Heart right ventricle (tissue), 16 donors: Measurements from ENCODE around the gene KHDC1L. TPM values are rescaled to one million over a fixed set of nuclear protein-coding genes. Genes with fewer than 3 reads are reported as not detected.
"Not testable (repeated sequence)": the region's sequence is repeated elsewhere in the genome, so short reads cannot be mapped to it uniquely, and the experiment has no call there.

ENCODE experiments used
- ATAC-seq, 8 donors: fragments of 200-7000 bp; cut with Tn5 transposase; one replicate each; pipeline ENCODE4 v1.9.1; 2020; ENCODE audit warnings: mild to moderate bottlenecking in 8 of 8, moderate library complexity in 8 of 8, moderate number of reproducible peaks in 1 of 8
- DNase-seq, 2 donors: peaks; one replicate each; pipeline ENCODE4 v3.0.0-alpha.2; 2020
- H3K27ac ChIP-seq, 10 donors: fragments of 200-600 bp; sonication (generic) in 2 of 10; one replicate each; pipeline versions ENCODE4 v1.5.0 to v1.8.0; 2020 to 2022; ENCODE audit warnings: mild to moderate bottlenecking in 3 of 10
- H3K27me3 ChIP-seq, 7 donors: fragments of 200-600 bp; one replicate each; pipeline ENCODE4 v1.8.0; 2021 to 2022; ENCODE audit warnings: mild to moderate bottlenecking in 2 of 7
- H3K36me3 ChIP-seq, 9 donors: fragments of 200-600 bp; sonication (generic) in 1 of 9; one replicate each; pipeline versions ENCODE4 v1.5.0 to v1.8.0; 2020 to 2022; ENCODE audit warnings: mild to moderate bottlenecking in 2 of 9
- H3K4me1 ChIP-seq, 9 donors: fragments of 200-600 bp; sonication (generic) in 1 of 9; one replicate each; pipeline versions ENCODE4 v1.5.0 to v1.8.0; 2020 to 2022; ENCODE audit warnings: mild to moderate bottlenecking in 4 of 9
- H3K4me3 ChIP-seq, 10 donors: fragments of 200-600 bp; sonication (generic) in 2 of 10; one replicate each; pipeline versions ENCODE4 v1.5.0 to v1.8.0; 2020 to 2022; ENCODE audit warnings: mild to moderate bottlenecking in 7 of 10, moderate library complexity in 2 of 10
- H3K9me3 ChIP-seq, 11 donors: fragments of 200-600 bp in 10 of 11; sonication (generic) in 2 of 11; one replicate each; pipeline versions ENCODE4 v1.5.0 to v1.8.0; 2013 to 2022; ENCODE audit warnings: mild to moderate bottlenecking in 2 of 11, control low read depth in 1 of 11, moderate library complexity in 1 of 11
- CTCF ChIP-seq, 9 donors: fragments of 200-600 bp; sonication (generic) in 2 of 9; IDR thresholded peaks; one replicate each; pipeline versions ENCODE4 v1.5.0 to v1.8.0; 2021 to 2022; ENCODE audit warnings: antibody characterized with exemption in 9 of 9, mild to moderate bottlenecking in 5 of 9, moderate library complexity in 1 of 9
- WGBS, 2 donors: extraction: QIAGEN DNeasy Blood & Tissue Kit; methylation state at CpG; one replicate each; pipeline ENCODE4 v1.1.7; 2013; ENCODE audit warnings: inconsistent platforms in 1 of 2; 5-methylcytosine and 5-hydroxymethylcytosine counted together
- intact Hi-C, 10 donors: fragments of 100-400 bp; cut with DNase I; formaldehyde crosslinking; loops; one replicate each; pipeline versions ENCODE4 v1.11.1 to v1.14.2; 2022
- polyA plus RNA-seq, 2 donors: library from polyadenylated mRNA; stranded (reverse); fragments of 200-250 nt; gene quantifications; one replicate each; pipeline ENCODE4 v1.2.3, GENCODE V29; 2013
- total RNA-seq, 10 donors: library from RNA; stranded (reverse); fragmentation: NEBNext Ultra II Directional in 3 of 10; extraction: Animal tissue kit (Norgen Biotek cat#: 25700) in 3 of 10; gene quantifications; one replicate each; pipeline versions ENCODE4 v1.2.1 to v1.2.4, GENCODE V29; 2021 to 2023
- donor health status: Arrhythmogenic right ventricular cardiomyopathy.
- donor health status: ischemic (EF 13 %, LVEDD 7.1; RV severe dilation, severe dysfunction).
- donor health status: healthy with polysubstance abuse.
- donor health status: DM: no; HTN: yes; CAD: no.
- donor health status: DM: no; HTN: no; CAD: no.
- donor health status: ischemic (EF 25% LVEDD 6.9; RV normal size, moderate dysfunction).
- donor health status: ischemic (EF 25% LVEDD 5.7; RV mildly dilated, moderate dysfunction).
- donor health status: healthy.
- donor health status: DM: yes; HTN: yes; CAD: no.
- donor health status: Ischemic cardiomyopathy.
- donor health status: ischemic (EF 35%, LVEDD 5.7; RV mildly dilated, moderate dysfunction).
- donor health status: nonischemic (EF 11% LVEDD 7.7; RV severe dilation, severe dysfunction).
- donor health status: DM: yes; HTN: yes; CAD: no.
- donor health status: PGD.
- donor health status: ischemic (EF 29% LVEDD 5.4; RV normal size, mild dysfunction).
- donor health status: nonischemic (EF 23%, LVEDD 6.1; RV moderate dilation, normal function).

KHDC1L gene
- total and polyA plus RNA-seq, 12 donors, result not detected

GRCh38 chr6:73262671-73263569, 37.6 kb upstream of the KHDC1L start, which contains the start of gene KHDC1:
Gene KHDC1 (minus strand): TSS chr6:73263196. CDS start chr6:73242517, 20,679 bp downstream.
- Histone ChIP-seq H3K4me3 (peak within 1 kb of the TSS; percentile 36 to 72 (median 66)), H3K4me1 (peaks cover 0 to 20% (median 8%) of the 10 kb centered on the region in 9 donors), H3K9me3 (no peaks in the 10 kb centered on the region), H3K36me3 (no peaks in the 10 kb centered on the region), H3K27me3 (no peaks in the 10 kb centered on the region), H3K27ac (peak within 1 kb of the TSS in 7 of 10 donors; percentile 39 to 79 (median 58))
- TF ChIP-seq CTCF (IDR thresholded peaks at IDR 0.05), result peak in 3 of 9 donors; percentile 10 to 17 (median 13)
- WGBS, 2 donors, result 2% methylated on average over 53 to 63 of the region's 63 CpGs
- intact Hi-C loops, result no loop called here
- ATAC-seq (peak; percentile 83 to 96 (median 88)), DNase-seq (peak; percentile 13 to 60)

GRCh38 chr6:73258721-73259120, 33.4 kb upstream of the KHDC1L start:
- H3K4me1 ChIP-seq, result peaks cover 0 to 17% (median 6%) of the 10 kb centered on the region in 9 donors
- no peak for TF ChIP-seq CTCF (IDR thresholded peaks at IDR 0.05)
- DNase-seq (no peak), ATAC-seq (no peak)
- H3K4me3 ChIP-seq, result no peak overlapping the region
- H3K27ac ChIP-seq, result no peak overlapping the region
- H3K9me3 ChIP-seq, result no peaks in the 10 kb centered on the region
- H3K36me3 ChIP-seq, result no peaks in the 10 kb centered on the region
- H3K27me3 ChIP-seq, result no peaks in the 10 kb centered on the region
- intact Hi-C loops, result no loop called here
- WGBS, 2 donors, result 79 to 81% methylated on average over 1 of the region's 1 CpG

- intact Hi-C loops, DNase-seq, H3K27me3 ChIP-seq, H3K9me3 ChIP-seq, H3K27ac ChIP-seq, H3K4me3 ChIP-seq, H3K4me1 ChIP-seq, ATAC-seq, H3K36me3 ChIP-seq: not testable (repeated sequence)
- 96 to 100% methylated on average over 5 of the region's 5 CpGs for WGBS, 2 donors
Measured at GRCh38 chr6:73254323-73254722, 29.0 kb upstream of the KHDC1L start.

- H3K36me3 ChIP-seq, result no peaks in the 10 kb centered on the region
- H3K4me1 ChIP-seq, result no peaks in the 10 kb centered on the region
- ATAC-seq (no peak), DNase-seq (no peak)
- H3K27ac ChIP-seq, result no peak overlapping the region
- H3K4me3 ChIP-seq, result no peak overlapping the region
- H3K9me3 ChIP-seq, result no peaks in the 10 kb centered on the region
- intact Hi-C loops, result no loop called here
- WGBS, 2 donors, result 90 to 92% methylated on average over 2 of the region's 2 CpGs
- no peaks in the 10 kb centered on the region for H3K27me3 ChIP-seq
- no peak for TF ChIP-seq CTCF (IDR thresholded peaks at IDR 0.05)
Measured at GRCh38 chr6:73252703-73253102, 27.4 kb upstream of the KHDC1L start.

GRCh38 chr6:73250016-73250415, 24.7 kb upstream of the KHDC1L start:
- Histone ChIP-seq H3K9me3 (no peaks in the 10 kb centered on the region), H3K4me1 (no peaks in the 10 kb centered on the region), H3K27me3 (peaks cover 0 to 9% (median 0%) of the 10 kb centered on the region in 7 donors), H3K36me3 (no peaks in the 10 kb centered on the region), H3K4me3 (no peak overlapping the region), H3K27ac (no peak overlapping the region)
- ATAC-seq, result no peak
- TF ChIP-seq CTCF (IDR thresholded peaks at IDR 0.05), result no peak
- intact Hi-C loops, result no loop called here
- no peak for DNase-seq
